HG02884 (cell line): ENCODE results near the gene SPOCK2.
"Not testable (repeated sequence)": the region's sequence is repeated elsewhere in the genome, so short reads cannot be mapped to it uniquely, and the experiment has no call there.

Experiments
- ATAC-seq: cut with Tn5 transposase; IDR thresholded peaks from one replicate; pipeline ENCODE4 v1.9.1; 2021; ENCODE audit warnings: mild to moderate bottlenecking, moderate library complexity; ENCODE audit not compliant: unreplicated experiment

SPOCK2 gene

DNA sequence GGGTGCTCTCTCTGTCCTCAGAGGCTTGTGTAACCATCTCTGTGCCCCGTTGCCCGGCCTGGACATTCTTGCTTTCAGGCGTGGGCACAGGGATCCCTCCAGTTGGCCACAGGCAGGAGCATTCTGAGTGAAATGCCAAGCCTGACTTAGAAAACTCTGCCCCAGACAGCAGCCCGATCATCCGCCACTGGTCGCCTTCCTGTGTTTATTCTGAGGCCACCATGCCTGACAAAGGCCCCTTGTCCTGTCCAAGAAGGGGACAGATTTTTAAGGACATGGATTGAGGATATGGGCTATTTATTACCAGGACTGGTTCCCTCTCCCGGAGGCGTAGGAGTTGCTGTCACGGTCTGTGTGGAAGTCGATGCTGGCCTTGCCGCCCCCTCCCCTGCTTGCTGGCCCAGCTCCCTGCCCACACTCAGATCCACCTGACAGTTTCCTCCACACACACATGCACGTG, 54.3 kb downstream of the SPOCK2 start:
- no peak for ATAC-seq

DNA sequence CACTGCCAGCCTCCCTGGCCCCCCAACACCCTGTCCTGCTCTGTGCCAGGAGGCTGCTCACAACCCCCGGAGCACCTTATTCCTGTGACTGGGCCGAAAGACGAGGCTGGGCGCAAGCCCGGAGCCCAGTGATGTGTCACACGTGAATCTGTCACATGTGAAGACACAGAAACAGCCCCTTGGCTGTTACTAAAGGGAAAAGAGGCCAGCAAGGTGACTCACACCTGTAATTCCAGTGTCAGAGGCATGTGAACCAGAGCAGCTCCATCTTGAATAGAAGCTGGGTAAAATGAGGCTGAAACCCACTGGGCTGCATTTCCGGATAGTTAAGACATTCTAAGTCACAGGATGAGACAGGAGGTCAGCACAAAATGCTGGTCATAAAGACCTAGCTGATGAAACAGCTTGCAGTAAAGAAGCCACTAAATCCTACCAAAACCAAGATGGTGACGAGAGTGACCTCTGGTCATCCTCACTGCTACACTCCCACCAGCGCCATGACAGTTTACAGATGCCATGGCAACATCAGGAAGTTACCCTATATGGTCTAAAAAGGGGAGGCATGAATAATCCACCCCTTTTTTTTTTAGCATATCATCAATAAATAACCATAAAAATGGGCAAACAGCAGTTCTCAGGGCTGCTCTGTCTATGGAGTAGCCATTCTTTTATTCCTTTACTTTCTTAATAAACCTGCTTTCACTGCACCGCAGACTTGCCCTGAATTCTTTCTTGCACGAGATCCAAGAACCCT, 55.8 kb downstream of the SPOCK2 start:
- not testable (repeated sequence) for ATAC-seq

DNA sequence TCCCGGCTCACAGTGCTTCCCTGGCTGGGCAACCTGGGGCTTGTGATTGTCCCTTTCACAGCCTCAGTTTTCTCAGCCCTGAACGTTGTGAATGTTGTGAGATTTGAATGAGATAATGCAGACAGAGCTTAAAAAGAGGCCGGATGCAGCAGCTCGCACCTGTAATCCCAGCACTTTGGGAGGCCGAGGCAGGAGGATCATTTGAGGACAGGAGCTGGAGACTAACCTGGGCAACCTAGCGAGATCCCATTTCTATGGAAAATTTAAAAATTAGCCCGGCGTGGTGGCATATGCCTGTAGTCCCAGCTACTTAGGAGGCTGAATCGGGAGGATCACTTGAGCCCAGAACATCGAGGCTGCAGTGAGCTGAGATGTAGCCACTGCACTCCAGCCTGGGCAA, 56.6 kb downstream of the SPOCK2 start:
- ATAC-seq: no peak

DNA sequence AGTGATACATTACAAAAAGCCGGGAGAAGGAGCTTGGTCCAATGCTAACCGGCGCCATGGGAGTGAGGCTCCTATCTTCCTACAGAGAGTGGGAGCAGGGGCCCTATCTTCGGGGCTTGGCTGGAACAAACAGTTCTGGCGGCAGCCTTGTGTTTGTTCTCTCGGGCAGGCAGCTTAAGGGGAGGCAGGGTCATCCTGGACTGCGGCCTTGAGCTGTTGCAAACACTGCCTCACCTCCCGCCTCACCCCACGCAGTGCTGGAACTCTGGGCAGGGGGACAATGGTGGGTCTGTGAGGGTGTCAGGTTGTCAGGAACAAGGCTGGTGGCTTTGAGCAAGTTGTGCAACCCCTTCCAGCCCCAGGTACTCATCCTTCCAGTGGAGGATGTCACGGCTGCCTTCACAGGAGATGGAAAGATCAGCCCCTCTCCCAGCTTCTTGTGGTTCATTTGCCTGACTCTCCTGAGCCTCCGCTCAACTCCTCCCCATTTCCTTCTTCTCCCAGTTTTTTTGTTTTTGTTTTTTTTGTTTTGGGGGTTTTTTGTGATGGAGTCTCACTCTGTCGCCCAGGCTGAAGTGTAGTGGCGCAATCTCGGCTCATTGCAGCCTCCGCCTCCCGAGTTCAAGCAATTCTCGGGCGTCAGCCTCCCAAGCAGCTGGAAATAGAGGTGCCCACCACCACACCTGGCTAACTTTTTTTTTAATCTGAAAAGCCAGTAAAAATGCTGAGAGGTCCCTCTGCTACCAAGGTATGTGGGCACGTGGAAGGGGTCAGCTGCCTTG, 57.4 kb downstream of the SPOCK2 start:
- ATAC-seq: no peak

- no peak for ATAC-seq
Observed at GRCh38 chr10:72029414-72029813, 58.9 kb downstream of the SPOCK2 start.

GRCh38 chr10:72027498-72027897, 60.9 kb downstream of the SPOCK2 start:
- no peak for ATAC-seq

GRCh38 chr10:72026278-72027111, 61.9 kb downstream of the SPOCK2 start:
- ATAC-seq: no peak

- no peak for ATAC-seq
Observed at GRCh38 chr10:72025832-72026231, 62.5 kb downstream of the SPOCK2 start.

- no peak for ATAC-seq
Observed at GRCh38 chr10:72025400-72025799, 63.0 kb downstream of the SPOCK2 start.

GRCh38 chr10:72024596-72024995, 63.8 kb downstream of the SPOCK2 start:
- no peak for ATAC-seq

GRCh38 chr10:72022228-72022627, 66.1 kb downstream of the SPOCK2 start:
- no peak for ATAC-seq

DNA sequence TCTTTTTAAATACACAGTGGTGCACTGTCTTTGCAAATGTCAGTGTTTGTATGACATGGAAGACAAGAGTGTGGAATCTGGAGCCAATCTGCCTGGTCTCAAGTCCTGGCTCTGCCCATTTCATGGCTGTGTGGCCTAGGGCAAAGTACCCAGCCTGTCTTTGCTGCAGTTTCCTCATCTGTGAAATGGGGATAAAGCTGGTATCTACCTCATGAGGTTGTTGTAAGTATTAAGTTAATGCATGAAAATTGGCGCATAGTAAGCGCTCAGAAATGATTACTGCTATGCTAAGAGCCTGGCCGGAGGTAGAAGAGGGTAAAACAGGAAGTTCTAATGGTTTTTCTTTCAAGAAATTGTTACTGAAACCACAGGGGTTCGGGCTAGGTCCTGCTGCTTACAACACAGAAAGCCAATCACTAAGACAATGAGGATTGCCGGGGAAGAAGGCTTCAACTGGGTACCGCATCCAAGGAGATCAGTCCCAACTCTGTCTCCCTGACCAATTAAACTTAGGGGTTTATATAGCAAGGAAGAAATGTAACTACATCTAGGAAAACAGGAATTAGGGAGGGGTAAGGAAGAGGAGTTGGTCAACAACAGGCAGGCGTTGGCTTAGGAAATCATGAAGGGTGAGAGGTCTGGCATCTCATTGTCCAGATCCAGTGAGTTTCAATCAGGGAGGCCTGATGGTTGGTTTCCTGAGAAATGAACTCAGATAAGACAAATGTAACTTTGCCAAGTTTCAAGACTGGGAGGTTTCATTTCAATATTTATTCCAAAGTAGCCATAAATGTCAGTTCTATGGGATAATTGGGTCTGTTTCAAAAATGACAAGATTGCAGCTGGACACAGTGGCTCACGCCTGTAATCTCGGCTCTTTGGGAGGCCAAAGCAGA, 67.2 kb downstream of the SPOCK2 start:
- no peak for ATAC-seq

GRCh38 chr10:72019085-72019876, 69.1 kb downstream of the SPOCK2 start:
- no peak for ATAC-seq

DNA sequence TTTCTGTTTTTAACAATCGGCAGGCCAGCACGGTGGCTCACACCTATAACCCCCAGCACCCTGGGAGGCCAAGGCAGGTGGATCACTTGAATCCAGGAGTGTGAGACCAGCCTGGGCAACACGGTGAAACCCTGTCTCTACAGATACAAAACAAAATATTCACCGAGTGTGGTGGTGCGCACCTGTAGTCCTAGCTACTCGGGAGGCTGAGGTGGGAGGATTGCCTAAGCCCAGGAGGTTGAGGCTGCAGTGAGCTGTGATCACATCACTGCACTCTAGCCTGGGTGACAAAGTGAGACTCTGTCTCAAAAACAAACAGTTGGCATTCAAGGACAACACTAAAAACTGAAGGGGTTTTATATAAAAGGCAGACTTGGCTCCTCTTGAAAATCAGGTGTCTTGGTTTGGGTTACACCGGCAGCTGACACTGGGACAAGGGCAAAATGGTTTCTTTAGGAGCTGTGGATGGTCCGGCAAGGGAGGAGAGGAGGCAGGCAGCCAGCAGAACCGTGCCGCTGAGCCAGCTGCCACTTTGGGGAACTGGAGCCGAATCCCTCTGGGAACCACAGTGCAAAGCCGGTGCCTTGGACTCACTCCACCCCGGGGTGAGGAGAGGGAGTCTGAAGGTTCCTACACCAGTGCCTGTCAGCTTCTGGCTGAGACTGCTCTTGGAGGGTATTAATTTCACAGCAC, 71.6 kb downstream of the SPOCK2 start:
- ATAC-seq: no peak

DNA sequence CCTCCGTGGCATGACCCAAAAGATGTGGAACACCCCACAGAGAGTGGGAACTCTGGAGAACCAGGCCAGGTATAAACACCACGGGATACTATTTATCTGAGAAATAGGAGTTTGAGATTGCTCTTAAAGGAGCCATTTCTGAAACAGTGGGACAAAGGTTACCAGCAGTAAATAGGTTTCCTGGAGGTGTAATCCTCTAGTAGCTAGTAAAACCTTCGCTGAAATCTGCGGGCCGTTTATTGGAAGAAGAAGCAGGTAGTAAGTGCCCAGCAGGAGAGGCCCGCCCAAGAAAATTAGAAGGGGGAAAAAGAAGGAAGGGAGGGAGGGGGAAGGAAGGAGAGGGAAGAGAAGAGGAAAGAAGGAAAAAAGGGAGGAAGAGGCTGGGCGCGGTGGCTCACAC, 72.5 kb downstream of the SPOCK2 start:
- no peak for ATAC-seq

GRCh38 chr10:72014785-72015480, 73.4 kb downstream of the SPOCK2 start:
- no peak for ATAC-seq

- ATAC-seq: no peak
Observed at GRCh38 chr10:72014197-72014596, 74.2 kb downstream of the SPOCK2 start.

DNA sequence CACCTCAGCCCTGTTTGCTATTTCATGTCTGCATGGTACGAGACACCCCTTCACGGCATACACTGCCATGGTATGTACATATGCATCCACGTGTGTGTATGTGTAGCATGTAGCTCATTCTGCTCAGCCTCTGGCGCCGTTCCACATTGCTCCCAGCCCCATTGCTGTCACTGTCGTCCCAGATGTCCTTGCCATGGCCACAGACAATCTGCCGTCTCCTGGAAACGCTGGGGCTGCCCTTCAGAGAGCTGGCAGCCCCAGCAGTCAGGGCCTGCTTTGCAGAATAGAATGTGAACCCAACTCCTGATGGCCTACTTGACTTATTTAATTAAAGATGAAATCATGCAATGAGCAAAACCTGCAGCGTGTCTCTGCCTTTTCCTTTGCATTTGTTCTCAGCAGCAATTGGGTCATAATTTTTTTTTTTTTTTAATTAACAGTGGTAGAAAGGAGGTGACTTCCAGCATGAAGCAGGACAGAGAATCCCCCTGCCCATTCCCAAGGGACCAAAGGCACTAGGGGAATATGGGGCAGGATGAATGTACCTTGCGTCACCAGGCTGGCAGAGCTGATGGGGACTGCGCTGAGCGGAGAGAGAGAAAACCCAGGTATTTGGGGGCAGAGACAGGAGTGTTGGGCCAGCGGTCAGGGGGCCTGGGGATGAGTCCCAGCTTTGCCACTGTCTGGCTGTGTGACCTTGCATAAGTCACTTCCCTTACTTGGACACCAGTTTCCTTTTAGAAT, 75.0 kb downstream of the SPOCK2 start:
- ATAC-seq: no peak
